Measurements from ENCODE around the gene SAMD11. TPM values are rescaled to one million over a fixed set of nuclear protein-coding genes. Genes with fewer than 3 reads are reported as not detected.

The SAMD11 gene
- total and polyA plus RNA-seq, 10 of the 15 experiments (the other 5 are each of a cell fraction or from before 2014, with no cell fraction given), result 0.04 to 0.31 (median 0.19) TPM; not detected in 6

DNA sequence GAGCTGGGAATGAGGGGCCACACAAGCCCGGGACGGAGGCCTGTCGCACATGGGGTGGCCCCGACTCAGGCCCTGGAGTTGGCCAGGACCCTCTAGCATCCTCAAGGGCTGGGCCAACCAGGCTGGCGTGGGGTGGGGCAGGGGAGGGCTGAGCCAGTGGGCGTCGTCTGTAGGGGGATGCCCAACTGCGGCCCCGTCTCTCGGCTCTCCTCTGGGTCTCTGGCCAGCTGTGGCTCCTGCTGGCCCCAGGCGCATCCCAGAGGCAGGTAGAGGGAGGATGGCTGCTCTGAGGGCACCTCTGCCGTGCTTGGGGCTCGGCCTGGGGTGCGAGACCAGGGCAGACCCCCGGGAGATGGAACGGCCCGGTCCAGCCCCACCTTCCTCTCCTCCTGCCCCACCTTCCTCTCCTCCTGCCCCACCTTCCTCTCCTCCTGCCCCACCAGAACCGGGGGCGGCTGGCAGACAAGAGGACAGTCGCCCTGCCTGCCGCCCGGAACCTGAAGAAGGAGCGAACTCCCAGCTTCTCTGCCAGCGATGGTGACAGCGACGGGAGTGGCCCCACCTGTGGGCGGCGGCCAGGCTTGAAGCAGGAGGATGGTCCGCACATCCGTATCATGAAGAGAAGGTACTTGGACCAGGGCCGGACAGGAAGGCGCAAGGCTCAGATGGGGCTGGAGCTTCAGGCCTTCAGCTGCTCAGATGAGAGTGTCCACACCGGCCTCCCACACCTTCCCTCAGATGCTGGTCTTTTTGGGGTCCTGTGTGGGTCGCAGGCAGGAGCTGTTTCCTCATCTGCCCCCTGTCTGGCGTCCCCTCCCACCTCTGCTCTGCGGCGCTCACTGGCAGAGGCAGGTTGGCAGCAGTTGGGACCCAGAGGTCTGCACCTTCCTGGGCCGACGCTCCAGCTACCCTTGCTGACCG lies 6.2 kb downstream of the SAMD11 start:
- in situ Hi-C loops (cut with MboI), result loop anchor here (10.0 kb wide), 1 partner anchor 55 kb away; no protein-coding TSS in a partner anchor
- no peaks in the 10 kb centered on the region for H3K9me3 ChIP-seq (replicated peaks; ENCODE audit: control insufficient read depth, insufficient read depth, low read length)
- BruUV-seq (replicated peaks), result no TSS peak
- TF ChIP-seq, protein P1, sequence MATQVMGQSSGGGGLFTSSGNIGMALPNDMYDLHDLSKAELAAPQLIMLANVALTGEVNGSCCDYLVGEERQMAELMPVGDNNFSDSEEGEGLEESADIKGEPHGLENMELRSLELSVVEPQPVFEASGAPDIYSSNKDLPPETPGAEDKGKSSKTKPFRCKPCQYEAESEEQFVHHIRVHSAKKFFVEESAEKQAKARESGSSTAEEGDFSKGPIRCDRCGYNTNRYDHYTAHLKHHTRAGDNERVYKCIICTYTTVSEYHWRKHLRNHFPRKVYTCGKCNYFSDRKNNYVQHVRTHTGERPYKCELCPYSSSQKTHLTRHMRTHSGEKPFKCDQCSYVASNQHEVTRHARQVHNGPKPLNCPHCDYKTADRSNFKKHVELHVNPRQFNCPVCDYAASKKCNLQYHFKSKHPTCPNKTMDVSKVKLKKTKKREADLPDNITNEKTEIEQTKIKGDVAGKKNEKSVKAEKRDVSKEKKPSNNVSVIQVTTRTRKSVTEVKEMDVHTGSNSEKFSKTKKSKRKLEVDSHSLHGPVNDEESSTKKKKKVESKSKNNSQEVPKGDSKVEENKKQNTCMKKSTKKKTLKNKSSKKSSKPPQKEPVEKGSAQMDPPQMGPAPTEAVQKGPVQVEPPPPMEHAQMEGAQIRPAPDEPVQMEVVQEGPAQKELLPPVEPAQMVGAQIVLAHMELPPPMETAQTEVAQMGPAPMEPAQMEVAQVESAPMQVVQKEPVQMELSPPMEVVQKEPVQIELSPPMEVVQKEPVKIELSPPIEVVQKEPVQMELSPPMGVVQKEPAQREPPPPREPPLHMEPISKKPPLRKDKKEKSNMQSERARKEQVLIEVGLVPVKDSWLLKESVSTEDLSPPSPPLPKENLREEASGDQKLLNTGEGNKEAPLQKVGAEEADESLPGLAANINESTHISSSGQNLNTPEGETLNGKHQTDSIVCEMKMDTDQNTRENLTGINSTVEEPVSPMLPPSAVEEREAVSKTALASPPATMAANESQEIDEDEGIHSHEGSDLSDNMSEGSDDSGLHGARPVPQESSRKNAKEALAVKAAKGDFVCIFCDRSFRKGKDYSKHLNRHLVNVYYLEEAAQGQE (IDR thresholded peaks at IDR 0.05; ENCODE audit: low read depth, low read length), result no peak
- TF ChIP-seq, protein P2, sequence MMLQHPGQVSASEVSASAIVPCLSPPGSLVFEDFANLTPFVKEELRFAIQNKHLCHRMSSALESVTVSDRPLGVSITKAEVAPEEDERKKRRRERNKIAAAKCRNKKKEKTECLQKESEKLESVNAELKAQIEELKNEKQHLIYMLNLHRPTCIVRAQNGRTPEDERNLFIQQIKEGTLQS (IDR thresholded peaks at IDR 0.05; ENCODE audit: borderline replicate concordance, extremely low read depth, low read depth, low read length), result no peak
- no peak for TF ChIP-seq SIX5 (IDR thresholded peaks at IDR 0.05; ENCODE audit: low read depth, low read length, severe bottlenecking)
- TF ChIP-seq FOXK2 (IDR thresholded peaks at IDR 0.05), result no peak
- TF ChIP-seq BHLHE40 (IDR thresholded peaks at IDR 0.05; ENCODE audit: borderline replicate concordance in 1 of 2, low read depth in 2 of 2, low read length in 1 of 2), result no peak
- TF ChIP-seq NR2C1 (IDR thresholded peaks at IDR 0.05), result no peak
- TF ChIP-seq ESRRA (IDR thresholded peaks at IDR 0.05; ENCODE audit: low read length), result no peak
- no peak for TF ChIP-seq HDAC6 (IDR thresholded peaks at IDR 0.05; ENCODE audit: unreplicated experiment)
- no peak for TF ChIP-seq STAT1 (conservative IDR thresholded peaks at IDR 0.05)
- TF ChIP-seq, protein P3, sequence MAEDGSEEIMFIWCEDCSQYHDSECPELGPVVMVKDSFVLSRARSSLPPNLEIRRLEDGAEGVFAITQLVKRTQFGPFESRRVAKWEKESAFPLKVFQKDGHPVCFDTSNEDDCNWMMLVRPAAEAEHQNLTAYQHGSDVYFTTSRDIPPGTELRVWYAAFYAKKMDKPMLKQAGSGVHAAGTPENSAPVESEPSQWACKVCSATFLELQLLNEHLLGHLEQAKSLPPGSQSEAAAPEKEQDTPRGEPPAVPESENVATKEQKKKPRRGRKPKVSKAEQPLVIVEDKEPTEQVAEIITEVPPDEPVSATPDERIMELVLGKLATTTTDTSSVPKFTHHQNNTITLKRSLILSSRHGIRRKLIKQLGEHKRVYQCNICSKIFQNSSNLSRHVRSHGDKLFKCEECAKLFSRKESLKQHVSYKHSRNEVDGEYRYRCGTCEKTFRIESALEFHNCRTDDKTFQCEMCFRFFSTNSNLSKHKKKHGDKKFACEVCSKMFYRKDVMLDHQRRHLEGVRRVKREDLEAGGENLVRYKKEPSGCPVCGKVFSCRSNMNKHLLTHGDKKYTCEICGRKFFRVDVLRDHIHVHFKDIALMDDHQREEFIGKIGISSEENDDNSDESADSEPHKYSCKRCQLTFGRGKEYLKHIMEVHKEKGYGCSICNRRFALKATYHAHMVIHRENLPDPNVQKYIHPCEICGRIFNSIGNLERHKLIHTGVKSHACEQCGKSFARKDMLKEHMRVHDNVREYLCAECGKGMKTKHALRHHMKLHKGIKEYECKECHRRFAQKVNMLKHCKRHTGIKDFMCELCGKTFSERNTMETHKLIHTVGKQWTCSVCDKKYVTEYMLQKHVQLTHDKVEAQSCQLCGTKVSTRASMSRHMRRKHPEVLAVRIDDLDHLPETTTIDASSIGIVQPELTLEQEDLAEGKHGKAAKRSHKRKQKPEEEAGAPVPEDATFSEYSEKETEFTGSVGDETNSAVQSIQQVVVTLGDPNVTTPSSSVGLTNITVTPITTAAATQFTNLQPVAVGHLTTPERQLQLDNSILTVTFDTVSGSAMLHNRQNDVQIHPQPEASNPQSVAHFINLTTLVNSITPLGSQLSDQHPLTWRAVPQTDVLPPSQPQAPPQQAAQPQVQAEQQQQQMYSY (CRISPR knock-in tag; IDR thresholded peaks at IDR 0.05), result no peak
- TF ChIP-seq ZNF384 (IDR thresholded peaks at IDR 0.05; ENCODE audit: borderline replicate concordance, low read depth, low read length), result no peak
- no peak for TF ChIP-seq WRNIP1 (IDR thresholded peaks at IDR 0.05; ENCODE audit: borderline replicate concordance, low read depth, low read length)
- TF ChIP-seq KDM1A (IDR thresholded peaks at IDR 0.05; ENCODE audit: borderline replicate concordance), result no peak
- no peak for TF ChIP-seq LARP7 (IDR thresholded peaks at IDR 0.05)
- TF ChIP-seq CHD2 (IDR thresholded peaks at IDR 0.05; ENCODE audit: borderline replicate concordance, low read depth, low read length), result no peak
- no peak for TF ChIP-seq BMI1 (IDR thresholded peaks at IDR 0.05; ENCODE audit: borderline replicate concordance)
- TF ChIP-seq ZNF24 (IDR thresholded peaks at IDR 0.05), result no peak

More for the DNA sequence above, 6.2 kb downstream of the SAMD11 start:
- H3K27ac ChIP-seq (ENCODE audit: control insufficient read depth, insufficient read depth), result no peak overlapping the region
- peaks cover 9% of the 10 kb centered on the region in 2 experiments for H3K27me3 ChIP-seq (replicated peaks in 1 of 2; ENCODE audit: control insufficient read depth in 2 of 2, insufficient read depth in 2 of 2, low read length in 1 of 2)
- no peaks in the 10 kb centered on the region for H3K4me1 ChIP-seq (ENCODE audit: control insufficient read depth, insufficient read depth, low read length)
- no peaks in the 10 kb centered on the region for H4K20me1 ChIP-seq (ENCODE audit: control insufficient read depth, insufficient read depth)
- SMC1A ChIA-PET (ENCODE audit: uncharacterized antibody, unreplicated experiment), result no interaction called here
- intact Hi-C loops (cut with micrococcal nuclease; ENCODE audit: unreplicated experiment), result no loop called here
- RAD21 ChIA-PET (ENCODE audit: unreplicated experiment), result no interaction called here
- no peaks in the 10 kb centered on the region for H3K36me3 ChIP-seq (ENCODE audit: control insufficient read depth in 2 of 2, insufficient read depth in 2 of 2, low read length in 1 of 2)
- FAIRE-seq, result no peak
- no peak overlapping the region for H3K4me2 ChIP-seq (ENCODE audit: control insufficient read depth, insufficient read depth)
- H3K4me3 ChIP-seq, result no peak overlapping the region
- no peak overlapping the region for H3K9ac ChIP-seq (ENCODE audit: control insufficient read depth, insufficient read depth, low read length)
- WGBS (ENCODE audit: insufficient coverage, insufficient replicate concordance, low lambda C conversion rate, missing lambda C conversion rate), result 35% methylated on average over 30 of the region's 40 CpGs
- DNase-seq (ENCODE audit: low read depth, low spot score), result no peak
- H3K79me2 ChIP-seq (ENCODE audit: control insufficient read depth, insufficient read depth, low read length), result no peaks in the 10 kb centered on the region
- POLR2A ChIA-PET, result no interaction called here
- CTCF ChIA-PET, result no interaction called here
- no peak for ATAC-seq
- no peak overlapping the region for H2AFZ ChIP-seq (ENCODE audit: control insufficient read depth, low read depth, low read length)
